NCI-H1092 (cell line): Measurements from ENCODE around the gene CDRT4.
A peak's percentile ranks its signal among the peaks of the same experiment; 100 is the strongest.
"Not testable (repeated sequence)": the region's sequence is repeated elsewhere in the genome, so short reads cannot be mapped to it uniquely, and the experiment has no call there.

Source experiments
- DNase-seq: peaks from one replicate; lab custom pipeline; 2025; lab: John Stamatoyannopoulos, UW

The CDRT4 gene

DNA sequence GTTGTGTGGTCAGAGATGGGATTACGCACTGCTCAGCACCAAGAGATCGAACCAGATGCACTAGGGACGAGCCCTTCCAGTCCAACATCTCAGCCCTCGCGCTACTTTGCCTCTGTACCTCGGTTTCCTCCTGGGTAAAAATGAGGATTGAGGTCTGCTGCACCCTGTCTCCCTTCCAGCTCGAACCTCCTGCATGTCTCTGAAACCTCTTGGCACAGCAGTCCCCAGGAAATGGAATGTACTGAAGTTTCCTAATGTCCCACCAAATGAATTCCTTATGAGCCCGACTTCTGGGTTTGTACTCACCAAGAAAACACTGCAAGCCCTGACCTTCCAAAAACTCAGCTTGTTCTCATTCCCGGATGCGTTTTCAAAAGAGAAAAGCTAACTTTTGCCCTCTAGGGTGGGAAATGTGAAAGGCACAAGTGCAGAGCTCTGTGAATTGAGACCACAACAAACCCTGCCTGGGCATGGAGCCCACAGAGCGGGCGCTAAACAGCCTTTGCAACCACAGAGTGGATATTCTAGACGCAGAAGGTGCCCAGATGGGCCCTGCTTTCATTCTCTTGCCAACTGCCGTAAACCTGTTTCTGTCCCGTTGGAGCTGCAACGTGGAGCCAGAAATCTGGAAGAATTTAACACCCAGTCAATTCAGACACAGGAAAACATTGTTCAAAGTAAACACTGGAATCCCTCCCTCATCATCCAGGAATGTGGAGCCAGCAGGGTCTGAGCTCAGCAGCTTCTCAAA is 10.3 kb downstream of the CDRT4 start:
- DNase-seq = peak; percentile 66

DNA sequence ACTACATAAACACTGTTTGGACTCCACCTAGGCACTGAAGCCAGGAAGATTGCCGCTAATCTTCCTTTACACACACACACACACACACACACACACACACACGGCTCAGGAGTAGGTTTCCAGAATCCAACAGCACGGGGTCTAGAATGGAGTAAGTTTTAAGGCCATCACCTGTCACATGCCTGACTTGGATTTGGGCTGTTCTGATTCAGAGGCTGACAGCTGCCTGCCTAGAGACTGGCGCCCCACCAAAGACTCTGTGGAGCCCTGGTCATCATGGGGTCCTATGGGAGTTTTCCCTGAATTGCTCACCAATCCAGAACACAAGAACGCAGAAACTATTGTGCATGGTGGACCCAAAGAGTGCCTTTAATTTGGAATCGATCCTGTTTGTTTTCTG is 10.9 kb downstream of the CDRT4 start:
- DNase-seq = no peak

DNA sequence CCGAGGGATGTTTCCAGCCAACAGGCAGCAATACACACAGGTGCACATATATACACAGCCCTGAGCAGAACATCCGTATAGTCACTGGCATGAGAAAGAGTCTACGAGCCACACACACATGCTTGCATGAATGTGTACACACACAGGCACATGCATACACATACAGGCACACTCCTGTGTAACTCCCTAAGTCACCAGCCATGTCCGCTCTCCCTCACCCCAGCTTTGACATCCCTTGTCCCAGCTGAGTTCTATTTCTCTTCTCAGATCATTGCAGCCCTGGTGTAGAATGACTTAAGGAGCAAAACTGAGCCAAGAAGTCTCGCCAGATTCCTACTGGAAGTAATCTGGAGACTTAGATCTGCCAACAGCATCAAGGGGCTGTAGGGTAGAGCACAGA is 13.1 kb downstream of the CDRT4 start:
- no peak for DNase-seq

DNA sequence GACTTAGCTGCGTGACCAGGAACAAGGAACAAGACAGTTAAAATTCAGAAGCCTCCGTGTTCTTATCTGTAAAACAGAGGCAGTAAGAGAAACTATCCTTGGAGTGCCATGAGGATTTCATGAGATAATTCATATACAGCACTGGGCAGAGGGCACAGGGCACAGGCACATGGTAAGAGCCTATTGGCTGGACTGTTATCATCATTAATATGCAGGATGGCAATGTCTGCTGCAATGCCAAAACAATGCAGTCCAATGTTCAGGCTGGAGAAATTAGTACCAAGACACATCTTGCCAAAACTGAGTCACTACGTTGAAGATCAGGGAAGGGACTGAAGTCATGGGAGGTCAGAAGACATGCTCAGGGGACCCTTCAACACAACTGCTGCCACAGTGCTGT is 13.6 kb downstream of the CDRT4 start:
- DNase-seq = no peak

DNA sequence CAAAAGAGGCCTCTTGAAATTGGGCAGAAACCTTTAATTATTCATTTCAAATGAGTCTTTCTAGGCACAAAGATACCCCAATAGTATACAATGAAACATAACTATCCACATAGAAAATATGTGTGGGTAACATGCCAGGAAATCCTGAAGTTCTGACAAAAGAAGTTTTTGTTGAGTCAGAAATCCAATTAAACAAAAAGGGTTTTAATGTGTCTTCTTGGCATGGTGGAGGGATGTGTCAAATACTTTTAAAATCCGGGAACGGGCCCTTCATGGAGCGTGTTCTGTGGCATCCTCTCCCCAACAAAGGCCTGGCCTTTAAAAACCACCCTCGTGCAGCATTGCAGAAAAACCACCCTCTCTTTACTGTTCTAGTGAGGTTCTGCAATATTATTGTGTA is 14.2 kb downstream of the CDRT4 start:
- DNase-seq = no peak

DNA sequence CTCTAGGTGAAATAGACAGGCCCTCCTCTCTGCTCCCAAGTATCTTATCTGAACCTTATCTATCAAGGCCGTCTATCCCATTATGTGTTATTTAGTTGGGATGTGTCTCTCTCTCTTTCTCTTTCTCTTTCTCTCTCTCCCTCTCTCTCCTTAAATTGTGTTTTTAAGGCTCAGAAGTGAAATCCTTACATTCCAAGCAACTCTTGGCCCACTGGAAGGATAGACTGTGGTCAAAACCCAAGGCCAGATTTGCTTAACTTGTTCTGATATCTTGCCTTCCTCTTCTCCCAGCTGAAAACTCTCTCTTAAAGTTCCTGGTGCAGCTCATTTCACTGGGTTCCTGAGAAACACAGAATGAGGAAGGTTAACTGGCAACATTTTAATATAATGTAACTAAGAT is 14.7 kb downstream of the CDRT4 start:
- DNase-seq = no peak

DNA sequence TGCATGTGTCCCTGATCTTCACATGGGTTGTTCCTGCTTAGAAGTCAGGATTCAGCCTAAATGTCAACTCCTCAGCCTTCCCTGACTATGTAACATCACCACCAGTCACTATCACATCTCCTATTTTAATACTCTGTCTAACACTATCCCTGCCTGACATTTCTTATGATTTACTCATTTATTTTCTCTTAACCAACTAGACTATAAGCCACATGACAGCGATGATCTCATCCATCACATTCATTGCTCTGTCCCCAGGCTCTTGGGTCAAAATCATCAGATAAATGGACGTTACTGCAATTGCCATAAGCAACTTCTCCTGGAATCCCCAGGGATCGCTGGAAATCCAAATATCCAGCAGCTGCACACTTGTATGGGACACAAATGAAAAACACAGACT is 15.7 kb downstream of the CDRT4 start:
- DNase-seq = no peak

DNA sequence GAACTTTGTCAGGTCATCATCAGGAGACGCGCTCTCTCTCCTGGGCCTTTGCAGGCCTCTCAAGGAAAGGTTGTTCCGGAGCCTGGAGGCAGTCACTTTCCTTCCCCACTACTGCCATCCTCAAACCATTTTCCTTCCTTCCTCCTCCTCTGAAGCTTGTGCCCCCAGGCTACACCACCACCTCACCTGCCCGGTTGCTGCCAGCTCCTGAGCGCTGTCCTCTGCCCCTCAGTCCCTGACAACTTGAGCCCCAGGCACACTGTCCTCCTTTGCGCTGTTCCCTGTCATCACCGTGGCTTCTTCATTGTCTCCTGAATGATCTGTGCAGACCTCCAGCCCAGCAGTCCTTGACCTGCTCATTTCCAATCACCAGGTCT is 18.9 kb downstream of the CDRT4 start:
- no peak for DNase-seq

DNA sequence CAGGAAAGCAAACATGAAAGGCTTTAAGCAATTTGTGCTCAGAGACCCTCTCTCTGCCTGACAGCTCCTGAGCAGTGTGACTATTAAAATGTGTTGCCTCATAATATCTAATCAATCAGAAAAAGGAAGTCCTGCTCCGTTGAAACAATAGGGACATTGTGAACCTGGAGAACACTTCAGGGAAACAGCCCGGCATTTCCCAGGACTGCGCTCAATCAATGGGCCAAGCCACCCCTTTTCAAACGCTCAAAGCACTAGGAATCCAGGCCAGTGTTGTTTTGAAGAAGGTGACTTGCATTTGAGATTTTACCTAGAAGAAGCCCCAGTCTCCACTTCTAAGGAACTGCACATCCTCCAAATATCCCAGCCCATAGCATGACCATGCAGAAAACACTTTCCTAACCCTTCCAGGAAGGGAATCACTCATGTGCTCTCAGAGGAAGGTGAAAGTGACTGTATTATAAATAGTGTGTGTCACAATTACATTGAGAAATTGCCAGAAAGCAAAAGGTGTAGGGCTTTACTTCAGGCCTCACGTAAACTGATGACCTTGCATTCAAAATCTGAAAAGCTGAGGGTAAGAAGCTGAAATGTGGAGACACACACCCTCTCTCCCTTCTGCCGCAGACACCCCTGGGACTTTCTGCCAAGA is 19.4 kb downstream of the CDRT4 start:
- no peak for DNase-seq

DNA sequence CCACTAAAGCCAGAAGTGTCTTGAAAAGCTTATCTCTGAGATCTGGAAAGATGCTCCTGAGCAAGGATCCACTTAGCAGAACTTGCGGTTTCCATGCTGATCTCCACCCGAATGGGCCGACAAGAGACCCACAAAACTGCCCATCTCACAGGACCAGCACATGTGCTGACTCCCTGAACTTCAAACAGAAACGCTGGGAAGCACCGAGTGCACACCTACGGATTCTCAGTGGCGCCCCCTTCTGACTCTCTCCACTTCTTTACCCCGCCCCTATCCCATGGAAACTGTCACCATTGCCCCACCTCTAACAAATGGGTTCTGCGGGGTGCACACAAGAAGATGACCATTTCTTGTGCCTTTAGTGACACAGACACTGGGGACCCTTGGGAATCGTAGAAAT is 21.4 kb downstream of the CDRT4 start:
- DNase-seq = no peak

DNA sequence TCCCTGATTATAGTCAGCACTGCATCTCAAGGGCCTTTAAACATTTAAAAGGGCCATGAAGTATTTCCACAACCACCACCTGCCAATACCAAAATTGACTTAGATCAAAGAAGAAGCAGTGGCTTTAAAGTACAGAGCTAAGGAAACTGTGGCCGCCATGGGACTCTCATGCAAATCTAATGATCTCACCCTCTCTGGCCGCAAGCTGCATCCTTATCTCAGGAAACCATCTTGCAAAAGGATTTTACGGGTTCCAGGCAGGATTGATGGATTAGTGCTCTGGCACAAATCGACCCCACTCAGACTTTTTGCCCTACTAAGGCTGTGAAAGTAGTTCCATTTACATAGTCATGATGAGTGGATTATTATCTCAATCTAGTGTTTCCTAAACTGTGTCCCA is 22.6 kb downstream of the CDRT4 start:
- DNase-seq = no peak

DNA sequence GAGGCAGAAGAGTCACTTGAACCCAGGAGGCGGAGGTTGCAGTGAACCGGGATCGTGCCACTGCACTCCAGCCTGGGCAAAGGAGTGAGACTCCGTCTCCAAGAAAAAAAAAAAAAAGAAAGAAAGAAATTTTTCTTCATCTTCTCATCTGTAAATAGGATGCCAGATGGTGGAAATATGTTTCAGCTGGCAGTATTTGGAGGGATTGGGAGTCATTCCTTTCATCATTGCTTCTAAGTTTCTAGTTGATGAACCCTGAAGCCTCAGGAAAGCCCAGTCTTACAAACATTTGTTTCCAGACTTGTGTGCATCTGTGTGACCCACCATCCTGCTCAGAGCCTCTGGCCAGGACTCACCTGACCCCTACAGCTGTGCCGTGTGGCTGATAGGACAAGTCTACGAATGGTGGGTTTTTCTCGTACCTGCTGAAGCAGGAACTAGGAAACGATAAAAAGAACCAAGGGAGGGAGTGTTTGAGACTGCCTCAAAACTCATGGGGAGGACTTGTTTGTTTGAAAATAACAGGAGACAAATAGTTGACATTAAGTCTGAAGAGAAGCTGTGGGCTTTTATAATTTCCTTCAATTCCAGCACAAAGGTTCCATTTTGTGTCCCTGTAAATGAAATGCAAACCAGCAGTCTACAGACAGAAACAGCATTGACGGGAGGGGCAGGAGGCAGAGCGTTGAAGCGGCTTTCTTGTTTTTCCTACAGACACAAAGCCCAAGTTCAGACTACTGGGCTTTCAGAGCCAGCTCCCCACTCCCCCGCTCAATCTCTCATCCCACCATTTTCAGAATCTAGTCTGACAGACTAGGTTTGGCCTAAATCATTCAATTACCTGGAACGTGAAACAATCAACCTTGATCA is 24.9 kb downstream of the CDRT4 start:
- no peak for DNase-seq

DNA sequence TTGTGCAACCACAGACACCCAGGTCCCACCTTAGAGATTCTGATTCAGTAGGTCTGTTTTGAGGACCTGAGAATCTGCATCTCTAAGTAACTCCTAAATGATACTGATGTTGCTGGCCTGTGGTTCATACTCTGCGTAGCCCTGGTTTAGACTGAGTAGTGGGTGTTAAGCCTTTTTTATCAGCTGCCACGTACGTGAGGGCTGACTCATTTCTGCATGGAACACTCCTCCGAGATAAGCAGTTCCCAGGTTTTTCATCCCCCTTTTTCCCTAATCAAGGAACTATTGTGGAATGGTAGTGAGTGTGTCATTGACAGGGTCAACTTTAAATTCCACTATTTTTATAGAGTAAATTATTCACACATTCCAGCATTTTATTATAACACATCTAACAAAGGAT is 26.1 kb downstream of the CDRT4 start:
- DNase-seq = no peak

DNA sequence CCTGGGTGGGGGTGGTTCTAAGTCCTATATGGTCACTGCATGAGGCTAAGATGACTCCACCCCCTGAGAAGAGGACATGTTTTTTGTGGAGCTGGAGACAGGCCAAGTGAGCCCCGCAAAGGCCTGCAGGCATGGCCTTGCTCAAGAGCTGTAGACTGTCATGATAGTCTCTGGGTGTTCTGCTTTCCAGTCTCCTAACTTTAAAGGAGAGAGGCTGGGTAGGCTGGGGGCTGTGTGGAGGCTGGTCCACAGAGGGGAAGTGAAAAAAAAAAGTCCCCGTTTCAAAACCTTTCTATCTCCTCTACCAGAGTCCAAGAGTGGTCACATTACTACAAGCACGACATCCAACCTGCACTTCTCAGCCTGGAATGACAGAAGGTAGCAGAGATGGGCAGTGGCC is 27.1 kb downstream of the CDRT4 start:
- no peak for DNase-seq

DNA sequence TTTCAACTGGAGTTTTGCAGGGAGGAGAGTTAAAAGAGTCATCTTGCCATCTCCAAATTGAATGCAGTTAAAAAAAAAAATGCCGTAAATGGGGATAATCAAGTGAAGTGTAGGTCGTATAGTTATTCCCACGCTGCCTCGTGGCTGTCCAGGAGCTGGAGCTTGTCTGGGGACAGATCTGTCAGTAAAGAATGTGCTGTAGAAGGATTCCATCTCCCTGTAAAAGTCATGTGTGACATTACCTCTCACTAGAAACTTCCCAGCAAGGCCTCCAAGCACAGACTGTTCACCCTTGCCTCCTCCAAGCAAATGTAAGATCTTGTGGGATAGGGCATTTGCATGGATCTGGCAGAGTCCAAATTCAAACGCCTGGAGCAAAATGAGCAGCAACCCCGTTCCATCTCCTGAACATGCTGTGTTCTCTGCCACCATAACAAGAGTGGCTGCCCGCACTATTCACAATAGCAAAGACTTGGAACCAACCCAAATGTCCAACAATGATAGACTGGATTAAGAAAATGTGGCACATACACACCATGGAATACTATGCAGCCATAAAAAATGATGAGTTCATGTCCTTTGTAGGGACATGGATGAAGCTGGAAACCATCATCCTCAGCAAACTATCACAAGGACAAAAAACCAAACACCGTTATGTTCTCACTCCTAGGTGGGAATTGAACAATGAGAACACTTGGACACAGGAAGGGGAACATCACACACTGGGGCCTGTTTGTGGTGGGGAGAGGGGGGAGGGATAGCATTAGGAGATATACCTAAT is 28.0 kb downstream of the CDRT4 start:
- not testable (repeated sequence) for DNase-seq

DNA sequence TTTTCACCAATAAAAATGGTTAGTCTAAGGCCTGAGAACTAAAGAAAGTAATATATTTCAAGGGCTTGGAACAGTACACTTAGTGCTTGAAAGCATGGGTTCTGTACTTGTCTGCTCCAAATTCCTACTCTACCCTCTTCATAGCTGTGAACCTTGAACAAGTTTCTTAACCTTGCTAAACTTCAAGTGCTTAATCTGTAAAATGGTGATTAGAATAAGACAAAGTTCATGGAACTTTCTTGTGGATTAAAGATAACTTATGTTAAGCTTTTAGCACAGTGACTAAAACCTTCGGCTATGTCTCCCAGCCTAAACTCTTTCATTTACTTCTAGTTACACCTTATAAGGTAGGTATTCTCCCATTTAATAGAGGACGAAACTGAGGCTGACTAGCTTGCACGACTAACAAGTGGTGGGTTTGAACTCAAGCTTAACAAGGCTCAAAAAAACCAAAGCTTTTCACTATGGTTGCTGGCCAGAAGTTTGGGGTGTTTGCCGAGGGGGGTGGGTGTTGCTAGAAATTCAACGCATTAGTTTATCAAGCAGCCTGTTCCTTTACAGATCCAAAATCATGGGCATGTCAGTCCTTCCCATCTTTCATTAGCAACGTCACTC is 28.8 kb downstream of the CDRT4 start:
- DNase-seq = no peak

DNA sequence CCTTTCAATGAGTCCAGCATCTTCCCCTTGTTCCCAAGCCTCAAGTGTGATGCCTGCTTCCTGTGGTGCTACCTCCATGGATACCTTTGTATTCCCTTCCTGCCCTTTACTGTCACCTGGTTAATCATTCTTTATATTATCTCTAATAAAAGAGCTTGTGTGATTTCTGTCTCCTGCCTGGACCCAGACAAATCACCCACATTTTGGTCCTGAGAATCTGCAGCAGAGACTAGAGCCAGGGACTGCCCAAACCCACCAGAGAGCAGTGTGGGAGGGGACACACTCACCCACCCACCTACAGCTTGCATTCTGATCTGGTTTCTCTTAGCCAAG is 30.2 kb downstream of the CDRT4 start:
- no peak for DNase-seq

DNA sequence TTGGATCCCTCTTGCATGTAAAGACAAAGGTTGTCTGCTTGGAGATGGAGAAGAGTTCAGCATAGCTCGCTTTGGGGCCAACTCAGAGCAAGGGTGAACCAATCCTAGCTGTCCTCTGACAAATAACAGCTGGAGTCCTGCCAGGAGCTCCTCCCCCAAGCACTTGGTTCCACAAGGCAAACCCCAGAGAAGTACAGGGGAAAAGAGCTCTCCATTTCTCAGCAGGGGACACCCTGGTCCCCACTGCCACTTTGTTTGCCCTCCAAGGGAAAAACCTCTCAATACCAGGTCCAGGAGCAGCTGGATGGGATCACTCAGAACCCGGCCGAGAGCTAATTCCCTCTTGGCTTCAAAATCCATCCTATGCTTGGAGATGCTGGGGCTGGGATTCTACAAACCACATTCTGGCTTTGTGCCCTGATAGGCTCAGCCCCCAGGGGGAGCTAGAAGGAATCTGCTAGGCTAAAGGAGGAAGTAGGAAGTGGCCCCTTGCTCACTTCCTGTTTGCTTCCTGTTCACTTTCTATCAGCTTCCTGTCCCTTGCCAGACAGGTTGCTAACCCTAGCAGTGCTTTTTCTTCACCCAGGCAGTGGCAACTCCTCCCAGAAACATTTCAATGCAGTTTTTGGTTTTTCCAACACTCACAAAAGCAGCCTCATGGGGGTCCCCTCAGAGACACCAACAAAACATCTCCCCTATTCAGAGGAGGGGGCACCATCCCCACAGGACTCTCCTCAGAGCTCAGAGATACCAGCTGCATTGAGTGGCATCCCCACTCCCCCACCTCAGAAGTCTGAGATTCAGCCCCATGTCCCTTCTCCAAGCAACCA is 30.7 kb downstream of the CDRT4 start:
- DNase-seq = peak; percentile 88

DNA sequence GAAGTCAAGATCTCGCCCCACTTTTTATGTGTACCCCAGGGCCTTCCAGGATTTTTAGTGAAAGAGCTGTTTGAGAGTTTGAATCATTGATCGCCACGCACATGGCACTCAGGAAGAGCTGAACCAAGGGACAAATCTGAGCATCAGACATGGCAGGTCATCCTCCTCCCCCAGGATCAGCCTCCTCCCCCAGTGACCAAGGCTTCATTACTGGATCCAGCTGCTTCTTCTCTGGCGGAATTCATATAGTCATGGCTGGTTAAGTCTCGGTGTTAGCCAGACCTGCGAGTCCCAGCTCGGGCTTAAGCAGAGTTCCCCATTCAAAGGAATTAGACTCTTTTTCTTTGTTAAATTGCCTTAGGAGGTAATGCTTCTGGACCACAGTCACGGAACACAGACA is 32.5 kb downstream of the CDRT4 start:
- no peak for DNase-seq

DNA sequence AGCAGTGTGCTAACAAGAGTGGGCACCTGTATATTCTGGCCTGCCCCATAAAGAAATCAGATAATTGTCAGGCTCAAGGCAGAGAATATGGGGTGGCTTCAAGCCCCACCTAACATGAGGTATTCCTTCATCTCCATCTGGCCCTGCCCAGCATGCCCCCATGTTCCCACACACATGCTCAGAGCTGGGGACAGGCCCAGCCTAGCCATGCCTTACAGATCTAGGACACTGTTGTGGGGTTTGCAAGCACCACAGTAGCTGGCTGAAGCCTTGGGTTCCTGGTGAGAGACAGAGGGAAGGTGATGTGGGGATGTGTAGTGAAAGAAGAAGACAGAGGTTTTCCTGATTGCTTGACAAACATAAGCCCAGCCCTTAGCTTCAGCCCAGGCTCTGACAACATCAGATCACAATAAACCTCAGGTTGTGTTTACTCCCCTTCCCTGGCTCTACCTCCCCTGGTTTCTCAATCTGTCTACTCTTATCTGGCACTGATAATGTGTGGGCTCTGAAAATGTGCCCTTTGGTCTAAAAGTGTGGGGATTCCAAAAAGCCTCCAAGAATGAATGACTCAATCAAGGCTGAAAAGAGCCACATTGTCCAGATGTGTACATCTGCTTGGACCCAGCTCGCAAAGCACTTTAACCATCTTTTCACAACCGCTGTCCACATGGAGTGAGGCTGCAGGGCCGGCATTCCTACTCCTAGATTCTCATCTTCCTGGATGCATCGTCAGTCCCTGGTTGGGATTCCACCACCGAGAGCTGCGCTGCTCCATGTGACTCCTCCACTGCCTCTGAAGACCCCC is 34.4 kb downstream of the CDRT4 start:
- DNase-seq = no peak
